Transverse colon (tissue), 4 donors: ENCODE results near the gene GRIN2A. TPM values are rescaled to one million over a fixed set of nuclear protein-coding genes. Genes with fewer than 3 reads are reported as not detected.

ENCODE experiments used
- DNase-seq: peaks from one replicate; pipeline ENCODE4 v3.0.0-alpha.2; 2019
- H3K27ac ChIP-seq, 4 donors: fragments of 200-600 bp; sonication (generic); 2 replicates each; pipeline ENCODE4 v1.5.1; 2016 to 2018; ENCODE audit warnings: inconsistent platforms in 4 of 4
- H3K27me3 ChIP-seq: fragments of 200-600 bp; sonication (generic); 2 replicates; pipeline ENCODE4 v1.5.1; 2017; ENCODE audit warnings: inconsistent platforms
- H3K36me3 ChIP-seq, 4 donors: fragments of 200-600 bp; sonication (generic); 2 replicates each; pipeline ENCODE4 v1.5.1; 2017 to 2019; ENCODE audit warnings: inconsistent platforms in 4 of 4
- H3K4me1 ChIP-seq, 4 donors: fragments of 200-600 bp; sonication (generic); 2 replicates each; pipeline ENCODE4 v1.5.1; 2017 to 2020; ENCODE audit warnings: inconsistent platforms in 4 of 4
- H3K4me3 ChIP-seq, 4 donors: fragments of 200-600 bp; sonication (generic); 1 replicate in 1 of 4; 2 replicates in 3 of 4; pipeline versions ENCODE4 v1.5.1 to v1.6.1; 2017 to 2019; ENCODE audit warnings: inconsistent platforms in 4 of 4
- H3K9me3 ChIP-seq, 2 donors: fragments of 200-600 bp; sonication (generic); 2 replicates each; pipeline ENCODE4 v1.5.1; 2017 to 2019; ENCODE audit warnings: inconsistent platforms in 2 of 2
- CTCF ChIP-seq, 5 experiments: fragments of 200-600 bp in 3 of 5; fragments of 450-650 bp in 2 of 5; sonication (generic) in 3 of 5; IDR thresholded peaks; 1 replicate in 2 of 5; 2 replicates in 3 of 5; pipeline ENCODE4 v1.5.1; 2016 to 2017; ENCODE audit warnings: antibody characterized with exemption in 5 of 5, inconsistent platforms in 3 of 5, mild to moderate bottlenecking in 2 of 5, moderate library complexity in 1 of 5
- EP300 ChIP-seq: sonication (generic); formaldehyde crosslinking; IDR thresholded peaks from one replicate; pipeline ENCODE4 v1.6.1; 2017; ENCODE audit warnings: antibody characterized with exemption, low read depth
- POLR2A ChIP-seq: fragments of 450-650 bp; IDR thresholded peaks from one replicate; pipeline ENCODE4 v1.6.1; 2016; ENCODE audit warnings: antibody characterized with exemption, mild to moderate bottlenecking, moderate library complexity
- POLR2AphosphoS5 ChIP-seq, 3 donors: sonication (generic); formaldehyde crosslinking; IDR thresholded peaks; one replicate each; pipeline ENCODE4 v1.6.1; 2016; ENCODE audit warnings: antibody characterized with exemption in 3 of 3
- WGBS, 2 donors: methylation state at CpG; one replicate each; pipeline ENCODE4 v1.1.5; 2018; ENCODE audit warnings: low coverage in 1 of 2; 5-methylcytosine and 5-hydroxymethylcytosine counted together
- in situ Hi-C, 4 donors: fragments of 200-750 bp; cut with MboI; loops; one replicate each; pipeline versions ENCODE4 v1.15.0 to v1.15.1; 2017; ENCODE audit warnings: low sequenced_read_pairs in 3 of 4, low pct_ligation_motif_present in 1 of 4, low pct_unique_long_range_greater_than_20kb in 1 of 4
- intact Hi-C: fragments of 100-400 bp; cut with DNase I; formaldehyde crosslinking; loops from one replicate; pipeline ENCODE4 v1.15.1; 2023; ENCODE audit warnings: low total_unique reads
- total RNA-seq, 4 donors: library from RNA; depleted of rRNA; stranded (reverse); fragments of >200 nt; gene quantifications; one replicate each; pipeline ENCODE4 v1.1.0, GENCODE V29; 2016

GRIN2A gene
- total RNA-seq, 4 donors from 2014 or later = 0.14 to 0.37 (median 0.18) TPM

GRCh38 chr16:10037751-10038150 is 144.5 kb downstream of the GRIN2A start:
- TF ChIP-seq POLR2A (no peak), EP300 (no peak), POLR2AphosphoS5 (IDR thresholded peaks at IDR 0.05) (no peak), CTCF (IDR thresholded peaks at IDR 0.05) (no peak)
- WGBS, 2 donors = 93% methylated on average over 3 to 4 of the region's 4 CpGs
- Histone ChIP-seq H3K4me1 (no peaks in the 10 kb centered on the region), H3K4me3 (no peak overlapping the region), H3K27ac (no peak overlapping the region), H3K9me3 (no peaks in the 10 kb centered on the region), H3K36me3 (no peaks in the 10 kb centered on the region), H3K27me3 (no peaks in the 10 kb centered on the region)
- intact Hi-C loops = no loop called here
- in situ Hi-C loops = no loop called here
- DNase-seq = no peak

- Histone ChIP-seq H3K36me3 (no peaks in the 10 kb centered on the region), H3K4me1 (no peaks in the 10 kb centered on the region), H3K27ac (no peak overlapping the region), H3K27me3 (no peaks in the 10 kb centered on the region), H3K9me3 (no peaks in the 10 kb centered on the region), H3K4me3 (no peak overlapping the region)
- in situ Hi-C loops = no loop called here
- TF ChIP-seq POLR2A = no peak
- no peak for TF ChIP-seq CTCF (IDR thresholded peaks at IDR 0.05)
- no peak for TF ChIP-seq POLR2AphosphoS5 (IDR thresholded peaks at IDR 0.05)
- TF ChIP-seq EP300 = no peak
- DNase-seq = no peak
- 57 to 73% methylated on average over 6 to 7 of the region's 7 CpGs for WGBS, 2 donors
- intact Hi-C loops = no loop called here
Observed at GRCh38 chr16:10036956-10037355, 145.3 kb downstream of the GRIN2A start.

- H3K27ac ChIP-seq = no peak overlapping the region
- H3K9me3 ChIP-seq = no peaks in the 10 kb centered on the region
- no peak overlapping the region for H3K4me3 ChIP-seq
- 66% methylated on average over 5 of the region's 5 CpGs; no CpG with 5 or more reads in 1 of the 2 donors for WGBS, 2 donors
- no peak for TF ChIP-seq EP300
- TF ChIP-seq CTCF (IDR thresholded peaks at IDR 0.05) = no peak
- TF ChIP-seq POLR2AphosphoS5 (IDR thresholded peaks at IDR 0.05) = no peak
- TF ChIP-seq POLR2A = no peak
- H3K36me3 ChIP-seq = no peaks in the 10 kb centered on the region
- in situ Hi-C loops (no loop called here), intact Hi-C loops (no loop called here)
- H3K27me3 ChIP-seq = no peaks in the 10 kb centered on the region
- DNase-seq = no peak
- no peaks in the 10 kb centered on the region for H3K4me1 ChIP-seq
Observed at GRCh38 chr16:10033556-10033955, 148.7 kb downstream of the GRIN2A start.

GRCh38 chr16:10031955-10032354 is 150.3 kb downstream of the GRIN2A start:
- H3K9me3 ChIP-seq = no peaks in the 10 kb centered on the region
- 87 to 96% methylated on average over 4 of the region's 4 CpGs for WGBS, 2 donors
- no peak for TF ChIP-seq EP300
- TF ChIP-seq POLR2A = no peak
- TF ChIP-seq CTCF (IDR thresholded peaks at IDR 0.05) = no peak
- no peak for TF ChIP-seq POLR2AphosphoS5 (IDR thresholded peaks at IDR 0.05)
- no peak overlapping the region for H3K4me3 ChIP-seq
- H3K27ac ChIP-seq = no peak overlapping the region
- no peak for DNase-seq
- no peaks in the 10 kb centered on the region for H3K27me3 ChIP-seq
- no peaks in the 10 kb centered on the region for H3K36me3 ChIP-seq
- intact Hi-C loops (no loop called here), in situ Hi-C loops (no loop called here)
- H3K4me1 ChIP-seq = no peaks in the 10 kb centered on the region
